Activated naive CD4-positive, alpha-beta T cell (primary cell): ENCODE measurements around the gene CFAP90.

Experiments
- DNase-seq, 4 experiments: peaks; one replicate each; lab custom pipeline; 2025; lab: John Stamatoyannopoulos, UW

Gene CFAP90

GRCh38 chr5:7868427-7868772 is 17.5 kb upstream of the CFAP90 start:
- DNase-seq: no peak

- DNase-seq: no peak
These were observed 16.3 kb upstream of the CFAP90 start for GRCh38 chr5:7867260-7867659.

GRCh38 chr5:7866196-7866595 is 15.3 kb upstream of the CFAP90 start:
- no peak for DNase-seq

GRCh38 chr5:7857926-7858632 is 7.1 kb upstream of the CFAP90 start:
- no peak for DNase-seq

GRCh38 chr5:7857361-7857760 is 6.4 kb upstream of the CFAP90 start:
- DNase-seq: no peak

- DNase-seq: no peak
These were observed 5.9 kb upstream of the CFAP90 start for GRCh38 chr5:7856855-7857254.

- no peak for DNase-seq
These were observed 4.7 kb upstream of the CFAP90 start for GRCh38 chr5:7855611-7856010.

- DNase-seq: no peak
These were observed 2.1 kb upstream of the CFAP90 start for GRCh38 chr5:7852988-7853387.

GRCh38 chr5:7852542-7852941 is 1.6 kb upstream of the CFAP90 start:
- DNase-seq: no peak

GRCh38 chr5:7851617-7852289 is 820 bp upstream of the CFAP90 start:
- DNase-seq: no peak

GRCh38 chr5:7851240-7851592 is 283 bp upstream of the CFAP90 start:
- DNase-seq: no peak

GRCh38 chr5:7849681-7850394 is 1.1 kb downstream of the CFAP90 start:
- no peak for DNase-seq

GRCh38 chr5:7848296-7848695 is 2.6 kb downstream of the CFAP90 start:
- no peak for DNase-seq

GRCh38 chr5:7846327-7846726 is 4.6 kb downstream of the CFAP90 start:
- no peak for DNase-seq

- no peak for DNase-seq
These were observed 5.4 kb downstream of the CFAP90 start for GRCh38 chr5:7845557-7845956.

GRCh38 chr5:7844901-7845300 is 6.0 kb downstream of the CFAP90 start:
- DNase-seq: no peak

GRCh38 chr5:7842531-7842930 is 8.4 kb downstream of the CFAP90 start:
- no peak for DNase-seq

GRCh38 chr5:7837403-7837802 is 13.5 kb downstream of the CFAP90 start:
- DNase-seq: no peak

GRCh38 chr5:7834982-7835381 is 16.0 kb downstream of the CFAP90 start:
- DNase-seq: no peak

- DNase-seq: no peak
These were observed 22.7 kb downstream of the CFAP90 start for GRCh38 chr5:7828269-7828668.

GRCh38 chr5:7827610-7828009 is 23.3 kb downstream of the CFAP90 start:
- DNase-seq: no peak

GRCh38 chr5:7825630-7826029 is 25.3 kb downstream of the CFAP90 start:
- DNase-seq: no peak

- DNase-seq: no peak
These were observed 25.9 kb downstream of the CFAP90 start for GRCh38 chr5:7824995-7825394.
